GM12873 (cell line): Measurements from ENCODE around the gene CFAP298.

ENCODE experiments used
- CTCF ChIP-seq: IDR thresholded peaks from 2 replicates; pipeline ENCODE4 v1.5.1; 2012; ENCODE audit warnings: low read depth, mild to moderate bottlenecking, moderate library complexity, low read length, control low read depth; ENCODE audit not compliant: insufficient read depth; ENCODE audit errors: missing control alignments

The CFAP298 gene

GRCh38 chr21:32567626-32568025, 44.6 kb downstream of the CFAP298 start:
- no peak for TF ChIP-seq CTCF

- TF ChIP-seq CTCF: no peak
Observed at GRCh38 chr21:32566741-32567389, 45.3 kb downstream of the CFAP298 start.

GRCh38 chr21:32565856-32566465, 46.2 kb downstream of the CFAP298 start:
- no peak for TF ChIP-seq CTCF

- no peak for TF ChIP-seq CTCF
Observed at GRCh38 chr21:32562915-32563314, 49.3 kb downstream of the CFAP298 start.

GRCh38 chr21:32562426-32562825, 49.8 kb downstream of the CFAP298 start:
- no peak for TF ChIP-seq CTCF

GRCh38 chr21:32560896-32561295, 51.3 kb downstream of the CFAP298 start:
- TF ChIP-seq CTCF: no peak

- no peak for TF ChIP-seq CTCF
Observed at GRCh38 chr21:32559006-32559610, 53.1 kb downstream of the CFAP298 start.
